ENCODE measurements around the gene GATB.

GATB gene

DNA sequence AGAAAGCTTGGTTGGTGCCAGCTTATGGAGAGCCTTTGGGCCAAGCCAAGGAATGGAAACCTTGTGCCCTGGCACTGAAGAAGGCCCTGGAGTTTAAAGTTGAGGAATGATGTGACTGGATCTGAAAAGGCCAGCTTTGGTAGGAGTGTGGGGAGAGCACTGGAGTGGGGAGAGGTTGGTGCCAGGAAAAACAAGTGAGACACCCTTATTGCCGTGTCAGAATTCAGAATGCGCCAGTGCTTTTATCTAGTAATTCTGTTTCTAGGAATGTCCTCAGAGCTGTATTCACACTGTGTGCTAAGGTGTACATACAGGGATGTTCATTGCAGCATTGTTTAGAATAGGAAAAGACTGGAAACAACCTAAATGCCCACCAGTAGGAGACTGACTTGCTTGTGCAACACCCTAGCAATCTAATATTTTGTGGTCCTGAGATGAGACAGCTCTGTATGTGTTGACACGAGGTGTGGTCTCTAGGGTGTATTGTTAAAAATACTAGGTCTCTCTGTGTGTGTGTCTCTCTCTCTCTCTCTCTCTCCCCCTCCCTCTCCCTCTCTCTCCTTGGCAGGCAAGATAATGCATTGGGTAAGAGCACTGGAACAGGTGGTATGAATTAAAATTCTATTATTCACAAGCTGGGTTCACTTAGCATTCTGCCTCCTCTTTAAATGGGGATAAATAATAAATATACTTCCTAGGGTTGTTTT is 107.8 kb downstream of the GATB start:
- TF ChIP-seq, protein P1, sequence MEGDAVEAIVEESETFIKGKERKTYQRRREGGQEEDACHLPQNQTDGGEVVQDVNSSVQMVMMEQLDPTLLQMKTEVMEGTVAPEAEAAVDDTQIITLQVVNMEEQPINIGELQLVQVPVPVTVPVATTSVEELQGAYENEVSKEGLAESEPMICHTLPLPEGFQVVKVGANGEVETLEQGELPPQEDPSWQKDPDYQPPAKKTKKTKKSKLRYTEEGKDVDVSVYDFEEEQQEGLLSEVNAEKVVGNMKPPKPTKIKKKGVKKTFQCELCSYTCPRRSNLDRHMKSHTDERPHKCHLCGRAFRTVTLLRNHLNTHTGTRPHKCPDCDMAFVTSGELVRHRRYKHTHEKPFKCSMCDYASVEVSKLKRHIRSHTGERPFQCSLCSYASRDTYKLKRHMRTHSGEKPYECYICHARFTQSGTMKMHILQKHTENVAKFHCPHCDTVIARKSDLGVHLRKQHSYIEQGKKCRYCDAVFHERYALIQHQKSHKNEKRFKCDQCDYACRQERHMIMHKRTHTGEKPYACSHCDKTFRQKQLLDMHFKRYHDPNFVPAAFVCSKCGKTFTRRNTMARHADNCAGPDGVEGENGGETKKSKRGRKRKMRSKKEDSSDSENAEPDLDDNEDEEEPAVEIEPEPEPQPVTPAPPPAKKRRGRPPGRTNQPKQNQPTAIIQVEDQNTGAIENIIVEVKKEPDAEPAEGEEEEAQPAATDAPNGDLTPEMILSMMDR (IDR thresholded peaks at IDR 0.05; ENCODE audit: extremely low read depth, missing control alignments): no peak
- DNase-seq (ENCODE audit: low spot score): no peak

DNA sequence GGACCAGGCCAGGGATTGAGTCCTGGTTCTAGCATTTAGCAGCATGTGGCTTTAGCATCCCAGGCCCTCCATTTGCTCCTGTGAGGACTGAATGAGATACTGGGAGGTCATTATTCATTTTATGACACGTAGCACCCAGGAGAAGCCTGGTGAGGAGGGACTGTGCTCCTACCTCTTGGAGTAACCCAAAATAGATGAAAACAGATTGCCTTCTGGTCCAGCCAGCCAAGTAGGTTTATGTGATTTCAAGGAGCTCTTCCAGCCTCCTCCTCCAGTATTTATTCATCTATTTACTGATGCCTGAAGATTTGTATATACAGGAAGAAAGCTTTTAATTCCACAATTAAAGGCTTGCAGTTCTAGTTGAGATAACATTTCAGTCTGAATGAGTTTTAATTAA is 109.3 kb downstream of the GATB start:
- DNase-seq (ENCODE audit: low spot score): no peak
- TF ChIP-seq, protein P1 (IDR thresholded peaks at IDR 0.05; ENCODE audit: extremely low read depth, missing control alignments): no peak

DNA sequence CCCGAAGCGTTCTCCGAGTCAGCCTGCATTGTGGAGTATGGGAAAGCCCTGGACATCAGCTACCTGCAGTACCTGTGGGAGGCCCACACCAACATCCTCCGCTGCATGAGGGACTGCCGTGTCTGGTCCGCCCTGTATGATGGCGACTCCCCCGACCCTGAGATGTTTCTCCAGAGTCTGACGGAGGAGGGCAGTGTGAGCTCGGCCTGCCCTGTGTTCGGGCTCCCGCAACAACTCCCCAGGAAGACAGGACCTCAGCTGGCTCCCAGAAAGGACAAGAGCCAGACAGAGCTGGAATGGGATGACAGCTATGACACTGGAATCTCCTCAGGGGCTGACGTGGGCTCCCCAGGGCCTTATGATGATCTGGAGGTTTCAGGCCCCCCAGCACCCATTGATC is 111.3 kb downstream of the GATB start:
- no peak for DNase-seq (ENCODE audit: low spot score)
- TF ChIP-seq, protein P1 (IDR thresholded peaks at IDR 0.05; ENCODE audit: extremely low read depth, missing control alignments): no peak

DNA sequence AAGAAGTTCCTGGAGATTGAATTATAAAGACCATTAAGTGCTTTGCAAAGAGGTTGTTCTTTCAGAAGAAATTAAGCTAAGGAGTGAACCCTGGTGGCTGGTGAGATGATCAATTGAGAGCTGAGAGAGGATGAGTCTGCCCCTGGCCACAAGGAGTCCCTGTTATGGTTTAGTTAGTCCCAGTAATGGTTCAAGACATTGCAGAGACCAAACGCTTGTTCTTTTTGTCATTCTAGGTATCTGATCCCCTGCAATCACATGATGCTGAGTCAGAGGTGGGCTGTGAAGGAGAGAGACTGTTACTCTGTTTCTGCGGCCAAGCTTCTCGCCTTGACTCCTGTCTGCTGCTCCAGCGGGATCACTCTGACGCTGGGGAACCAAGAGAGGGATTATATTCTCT is 114.5 kb downstream of the GATB start:
- TF ChIP-seq, protein P1 (IDR thresholded peaks at IDR 0.05; ENCODE audit: extremely low read depth, missing control alignments): no peak
- no peak for DNase-seq (ENCODE audit: low spot score)

DNA sequence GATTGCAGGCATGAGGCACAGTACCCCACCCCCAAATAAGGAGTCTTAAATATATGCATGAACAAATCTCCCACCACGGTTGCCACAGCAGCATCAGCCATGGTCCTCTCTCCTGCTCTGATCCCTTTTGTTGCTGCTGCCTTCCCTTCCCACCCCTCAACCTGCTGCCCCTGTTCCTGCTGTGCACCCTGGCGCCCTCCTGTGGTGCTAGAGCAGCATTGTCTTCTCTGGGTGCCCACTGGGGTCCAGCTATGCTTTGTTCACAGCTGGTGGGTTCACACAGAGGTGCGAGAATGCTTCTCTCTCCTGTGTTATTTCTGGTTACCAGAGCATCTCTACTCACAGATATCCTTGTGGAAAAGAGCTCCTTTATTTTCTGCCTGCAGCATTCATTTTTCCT is 116.2 kb downstream of the GATB start:
- DNase-seq (ENCODE audit: low spot score): no peak
- TF ChIP-seq, protein P1 (IDR thresholded peaks at IDR 0.05; ENCODE audit: extremely low read depth, missing control alignments): no peak

DNA sequence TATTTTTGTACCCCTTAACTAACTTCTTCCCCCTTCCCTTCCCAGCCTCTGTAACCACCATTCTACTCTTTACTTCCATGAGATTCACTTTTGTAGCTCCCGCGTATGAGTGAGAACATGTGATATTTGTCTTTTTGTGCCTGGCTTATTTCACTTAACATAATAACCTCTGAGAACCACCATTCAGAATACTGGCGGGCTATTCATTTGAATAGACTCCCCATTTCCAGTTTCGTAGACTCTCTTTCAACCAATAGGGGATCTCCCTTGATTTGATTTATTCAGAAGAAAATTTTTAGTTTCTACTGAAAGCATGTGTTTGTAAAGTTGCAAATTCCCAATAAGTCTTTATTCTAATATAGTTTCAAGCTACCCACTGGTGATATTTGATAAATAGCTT is 117.2 kb downstream of the GATB start:
- no peak for DNase-seq (ENCODE audit: low spot score)
- TF ChIP-seq, protein P1 (IDR thresholded peaks at IDR 0.05; ENCODE audit: extremely low read depth, missing control alignments): no peak

DNA sequence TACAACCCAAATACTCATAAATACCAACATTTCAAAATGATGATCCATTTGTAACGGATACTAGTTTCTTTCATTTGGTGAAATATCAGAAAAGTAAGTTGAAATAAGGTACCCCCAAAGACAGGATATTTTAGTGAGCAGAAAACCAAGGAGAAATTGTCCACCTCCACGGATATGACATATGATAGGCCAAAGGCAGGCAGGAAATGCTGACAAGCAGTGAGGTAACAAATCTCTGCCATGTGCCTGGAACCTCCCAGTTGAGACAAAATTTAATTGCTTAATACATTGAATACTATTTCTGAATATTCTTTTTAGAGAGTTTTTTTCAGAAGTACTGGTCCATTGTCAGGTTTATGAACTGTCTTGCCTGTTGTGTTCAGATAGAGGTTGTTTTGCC is 118.8 kb downstream of the GATB start:
- TF ChIP-seq, protein P1 (IDR thresholded peaks at IDR 0.05; ENCODE audit: extremely low read depth, missing control alignments): no peak
- DNase-seq (ENCODE audit: low spot score): no peak
